ENCODE data around the gene LYPD1.

The LYPD1 gene

DNA sequence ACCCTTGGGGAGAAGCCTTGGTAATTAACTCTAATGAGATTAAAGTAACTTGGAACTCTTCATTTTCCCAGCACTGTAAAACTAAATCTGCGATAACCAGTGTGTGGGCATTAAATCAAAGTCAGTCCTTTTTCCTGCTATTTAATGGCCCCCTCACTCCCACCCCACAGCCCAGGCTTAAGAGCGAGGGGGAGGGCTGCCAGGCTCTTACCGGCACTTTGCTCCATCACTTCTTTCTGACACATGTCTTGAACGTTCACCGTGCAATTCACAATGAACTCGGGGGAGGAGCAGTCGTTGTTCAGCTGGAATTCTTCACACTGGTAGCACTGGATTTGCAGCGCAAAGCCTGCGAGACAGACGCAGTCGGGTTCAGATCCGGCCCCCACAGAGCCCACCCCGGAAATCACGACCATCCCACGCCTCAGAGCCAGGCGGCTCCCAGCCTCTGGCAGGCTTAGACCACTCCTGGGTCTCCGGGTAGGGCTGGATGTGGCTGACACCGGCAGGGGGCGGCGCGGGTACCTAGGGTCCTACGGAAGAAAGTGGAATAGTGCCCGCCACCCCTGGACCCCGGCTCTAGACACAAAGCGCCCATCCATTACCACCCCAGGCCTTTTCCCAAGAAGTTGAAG, 1.7 kb downstream of the LYPD1 start:
- no peak for ATAC-seq

DNA sequence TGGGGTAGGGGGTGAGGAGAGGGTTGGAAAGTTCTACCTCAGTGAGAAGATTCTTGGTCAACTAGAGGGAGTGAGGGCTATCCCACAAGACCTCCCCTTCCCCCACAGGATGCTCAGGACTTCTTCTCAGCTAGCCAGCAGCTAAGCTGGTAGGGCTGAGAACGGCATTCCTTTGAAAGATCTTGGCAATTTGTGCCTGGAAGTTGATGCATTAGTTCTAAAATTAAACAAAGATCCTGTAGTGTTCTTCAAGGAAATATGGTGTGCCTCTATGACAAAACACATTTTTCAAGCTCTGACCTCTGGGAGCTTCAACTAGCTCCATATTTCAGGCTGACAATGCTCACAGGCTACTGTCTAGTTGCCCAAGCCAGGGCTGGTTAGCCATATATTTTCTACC, 2.3 kb downstream of the LYPD1 start:
- ATAC-seq, result no peak

DNA sequence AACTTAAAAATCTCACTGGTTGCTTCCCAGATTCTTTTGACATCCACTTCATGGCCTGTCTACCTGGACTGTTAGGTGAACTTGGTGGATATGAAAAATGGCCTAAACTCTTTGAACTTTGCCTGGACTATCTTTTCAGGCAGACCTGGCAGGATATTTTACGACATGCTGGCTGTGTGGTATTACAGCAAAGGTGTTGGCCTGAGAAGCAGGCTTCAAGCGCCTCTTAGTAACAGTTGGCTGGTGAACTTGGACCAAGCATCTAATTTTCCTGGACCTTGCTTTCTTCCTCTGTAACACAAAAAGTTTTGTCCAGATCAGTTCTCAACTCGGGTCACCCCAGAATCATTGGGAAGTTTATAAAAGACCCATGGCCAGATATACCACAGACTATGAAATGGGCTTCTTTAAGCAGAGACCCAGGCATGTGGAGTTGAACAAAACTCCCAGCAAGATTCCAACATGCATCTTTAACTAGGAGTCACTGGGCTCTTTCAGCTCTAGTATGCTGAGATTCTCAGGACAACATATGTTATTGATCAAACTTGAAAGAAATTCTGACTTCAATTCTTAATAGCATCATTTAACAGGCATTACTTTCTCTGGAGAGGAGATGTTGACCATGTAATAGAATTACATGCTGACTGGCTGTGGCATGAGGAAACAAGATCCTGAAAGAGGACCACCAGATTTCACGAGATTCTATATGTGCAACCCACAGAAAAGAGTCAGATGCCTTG, 4.4 kb downstream of the LYPD1 start:
- no peak for ATAC-seq

DNA sequence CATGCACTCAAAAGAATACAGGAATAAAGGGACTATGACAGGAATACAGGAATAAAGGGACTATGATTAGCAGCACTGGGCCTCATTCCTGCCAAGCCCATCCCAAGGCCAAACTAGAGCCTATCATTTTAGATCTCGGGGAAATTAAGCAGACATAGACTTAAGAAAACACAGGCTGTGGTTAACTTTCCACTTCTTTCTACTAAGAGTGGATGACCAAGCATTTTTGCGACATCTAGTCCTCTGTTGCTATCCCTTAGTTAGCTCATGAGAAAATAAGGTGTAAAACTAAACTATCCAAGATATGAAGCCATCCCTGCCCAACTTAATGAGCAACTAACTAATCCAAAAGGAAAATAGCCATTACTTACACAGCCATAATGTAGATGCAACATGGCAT, 5.9 kb downstream of the LYPD1 start:
- ATAC-seq, result no peak

DNA sequence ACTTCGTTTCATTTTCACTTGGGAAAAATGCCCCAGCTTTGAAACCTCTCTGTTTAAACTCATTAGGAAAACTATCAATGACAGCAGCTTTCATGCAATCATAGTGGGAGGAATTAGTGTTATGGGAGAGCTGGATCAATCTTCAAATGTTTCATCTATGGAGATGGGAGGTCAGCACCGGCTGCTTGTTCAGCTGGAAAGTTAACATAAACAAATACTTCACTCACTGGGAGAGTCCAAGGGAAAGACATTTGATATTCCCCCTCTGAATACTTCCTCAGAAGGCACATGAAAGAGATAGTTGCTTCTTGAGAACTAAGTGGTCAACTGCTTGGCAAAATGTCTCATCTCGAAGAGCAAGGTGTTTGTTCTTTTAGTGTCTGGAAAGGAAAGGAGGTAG, 7.3 kb downstream of the LYPD1 start:
- no peak for ATAC-seq

DNA sequence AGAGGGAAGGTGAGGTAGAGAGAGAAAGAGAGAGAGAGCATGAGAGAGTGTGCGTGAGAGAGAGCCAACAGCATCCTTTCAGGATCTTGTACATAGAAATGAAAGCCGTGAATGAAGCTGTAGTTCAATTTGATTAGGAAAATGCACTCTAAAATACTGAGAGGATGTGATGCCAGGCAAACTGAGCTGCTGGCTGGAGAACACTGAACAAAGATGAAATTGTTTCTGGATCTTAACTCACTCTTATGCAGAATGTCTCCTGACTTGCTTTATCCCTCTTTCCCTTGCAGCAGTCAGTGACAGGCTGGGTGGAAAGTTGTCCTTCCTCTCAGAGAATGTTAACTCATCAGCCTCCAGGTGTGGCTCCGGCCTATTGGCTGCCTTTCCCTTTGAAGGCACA, 10.7 kb downstream of the LYPD1 start:
- no peak for ATAC-seq

DNA sequence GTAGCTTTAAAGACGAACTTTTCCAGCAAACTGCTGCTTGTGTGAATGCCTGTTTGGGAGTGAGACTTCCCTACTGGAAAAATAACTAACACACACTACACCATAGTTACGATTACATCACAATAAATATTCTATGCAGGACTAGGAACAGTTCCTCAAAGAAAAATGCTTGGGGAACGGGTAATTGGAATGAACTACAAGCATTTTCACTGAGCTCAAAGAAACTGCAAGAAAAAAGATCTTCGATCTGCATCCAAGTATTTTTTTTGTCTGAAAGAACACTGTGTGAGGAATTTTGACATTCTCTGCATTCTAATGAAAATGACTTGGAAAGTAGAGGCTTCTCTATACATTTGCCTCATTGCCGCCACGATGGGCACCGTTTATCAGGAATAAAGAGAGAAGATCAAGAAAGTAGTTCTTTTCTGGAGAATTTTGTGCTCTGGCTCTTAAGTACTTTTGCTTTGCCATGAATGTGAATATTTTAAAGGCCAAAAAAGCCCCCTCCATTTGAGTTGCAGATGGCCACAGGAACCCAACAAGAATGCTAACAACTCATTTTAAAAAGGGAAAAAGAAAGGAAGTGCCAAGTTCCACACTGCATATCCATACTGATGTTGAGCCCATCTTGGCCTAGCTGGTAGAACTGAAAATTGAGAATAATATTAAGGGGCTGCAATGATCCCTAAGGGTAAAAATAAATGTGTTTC, 13.6 kb downstream of the LYPD1 start:
- ATAC-seq, result no peak

DNA sequence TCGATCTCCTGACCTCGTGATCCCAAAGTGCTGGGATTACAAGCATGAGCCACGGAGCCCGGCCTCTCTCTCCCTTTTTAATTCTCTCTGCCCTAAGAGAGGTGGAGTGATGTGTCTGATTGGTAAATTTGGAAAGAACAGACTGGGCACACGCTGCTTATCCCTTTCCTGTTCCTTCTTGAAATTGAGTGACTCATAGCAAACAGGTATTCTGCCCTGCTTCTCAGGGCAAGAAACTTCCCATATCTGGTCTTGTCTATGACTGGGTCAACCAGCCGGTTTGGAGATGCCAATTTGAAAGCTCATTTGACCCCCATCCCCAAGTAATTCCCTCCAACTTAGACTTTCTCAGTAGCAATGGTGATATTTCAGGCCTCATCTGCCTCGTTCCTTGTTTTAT, 15.0 kb downstream of the LYPD1 start:
- no peak for ATAC-seq

DNA sequence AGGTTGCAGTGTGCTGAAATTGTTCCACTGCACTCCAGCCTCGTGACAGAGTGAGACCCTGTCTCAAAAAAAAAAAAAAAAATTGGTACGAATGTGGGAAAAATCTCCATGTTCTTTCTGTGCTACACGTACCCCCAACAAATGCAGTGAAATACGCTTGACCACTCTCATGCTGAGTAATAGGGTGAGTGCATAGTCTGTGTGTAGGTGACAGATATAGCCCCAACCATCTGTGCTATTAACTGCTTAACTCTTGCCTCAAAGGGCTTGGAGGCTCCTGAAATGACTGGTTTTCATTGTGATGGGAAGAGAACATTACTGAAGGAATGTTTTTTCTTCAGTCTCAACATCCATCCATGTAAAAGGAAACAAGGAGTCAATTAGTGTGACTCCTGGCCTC, 15.7 kb downstream of the LYPD1 start:
- ATAC-seq, result no peak

DNA sequence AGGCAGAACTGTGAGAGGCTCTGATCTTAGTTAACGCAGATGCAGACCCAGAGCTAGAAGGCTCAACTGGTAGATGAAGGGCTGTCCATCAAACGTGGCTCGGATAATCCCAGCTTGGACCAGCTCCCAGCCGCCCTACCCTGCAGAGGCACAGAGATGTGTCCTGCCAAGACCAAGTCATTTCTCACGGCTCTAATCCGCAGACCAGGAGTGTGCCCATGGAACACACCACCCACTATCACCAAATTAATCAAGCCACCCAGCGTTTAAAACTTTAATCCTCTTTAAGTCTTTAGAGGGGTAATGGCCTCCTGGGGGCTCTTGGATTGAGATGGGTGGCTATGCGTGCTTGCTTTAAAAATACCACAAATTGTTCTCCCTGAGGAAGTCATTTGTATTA, 17.5 kb downstream of the LYPD1 start:
- no peak for ATAC-seq

DNA sequence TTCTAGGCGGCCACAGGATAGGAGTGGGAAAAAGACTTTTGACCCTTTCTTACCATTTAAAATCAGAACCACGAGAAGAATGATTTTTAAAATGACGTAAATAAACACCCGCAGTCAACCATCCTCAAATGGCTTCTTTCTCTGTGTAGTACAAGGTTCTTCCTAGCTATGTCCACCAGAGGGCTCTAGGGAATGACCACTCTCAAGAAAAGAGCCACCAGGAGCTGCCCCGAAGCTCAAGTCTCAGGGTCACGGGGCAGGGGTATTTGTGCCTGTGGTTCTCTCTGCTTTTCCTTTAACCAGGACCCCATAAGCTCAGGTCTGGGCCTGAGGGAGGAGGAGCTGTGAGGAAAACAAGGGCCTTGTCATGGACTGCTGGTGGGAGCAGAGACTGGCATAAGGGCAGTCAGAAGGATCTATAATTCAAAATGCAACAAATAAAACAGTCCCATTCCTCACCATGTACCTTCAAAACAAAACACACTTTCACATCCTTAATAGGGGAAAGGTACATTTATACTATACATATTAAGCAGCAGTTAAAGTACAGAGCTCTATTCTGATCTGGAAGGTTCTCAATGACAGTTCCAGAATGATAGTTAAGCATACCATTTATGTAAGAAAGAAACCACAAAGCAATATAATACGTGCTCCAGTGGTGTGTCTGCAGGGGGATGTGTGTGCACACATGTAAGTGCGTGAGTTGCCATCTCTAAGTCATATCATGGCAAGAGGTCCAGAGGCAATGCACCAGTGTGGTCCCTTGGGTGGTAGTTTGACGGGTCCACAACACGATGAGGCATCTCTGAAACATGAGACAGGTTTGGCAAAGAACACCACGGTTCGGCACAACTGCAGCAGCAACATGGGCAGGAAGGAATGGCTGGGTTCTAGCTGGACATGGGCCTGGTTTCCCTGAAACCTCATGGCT, 18.6 kb downstream of the LYPD1 start:
- no peak for ATAC-seq

DNA sequence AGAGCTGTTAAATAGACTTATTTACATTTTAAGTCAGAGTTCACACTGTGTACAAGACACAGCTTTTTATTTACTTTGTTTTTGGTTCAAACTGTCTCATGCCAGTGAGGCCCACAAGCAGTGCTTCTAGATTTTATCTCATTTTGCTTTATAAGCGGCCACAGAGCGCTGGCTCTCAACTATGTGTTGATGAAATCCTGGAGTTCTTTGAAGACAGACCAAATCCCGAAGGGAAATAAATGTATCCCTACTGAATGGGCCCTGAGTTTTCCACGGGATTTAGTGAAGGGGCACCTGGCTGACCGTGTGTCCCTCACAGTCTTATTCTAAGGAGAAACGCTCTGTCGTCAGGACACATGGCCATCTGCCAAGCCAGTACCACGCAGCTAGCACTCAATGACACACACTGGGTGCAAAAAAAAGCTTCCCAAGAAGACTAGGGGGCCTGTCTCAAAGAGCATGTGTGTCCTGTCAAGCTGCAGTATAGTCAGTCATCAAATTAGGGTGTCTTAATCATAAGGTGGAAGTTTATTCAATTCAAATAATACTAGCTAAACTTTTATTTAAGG, 23.4 kb downstream of the LYPD1 start:
- ATAC-seq, result no peak

DNA sequence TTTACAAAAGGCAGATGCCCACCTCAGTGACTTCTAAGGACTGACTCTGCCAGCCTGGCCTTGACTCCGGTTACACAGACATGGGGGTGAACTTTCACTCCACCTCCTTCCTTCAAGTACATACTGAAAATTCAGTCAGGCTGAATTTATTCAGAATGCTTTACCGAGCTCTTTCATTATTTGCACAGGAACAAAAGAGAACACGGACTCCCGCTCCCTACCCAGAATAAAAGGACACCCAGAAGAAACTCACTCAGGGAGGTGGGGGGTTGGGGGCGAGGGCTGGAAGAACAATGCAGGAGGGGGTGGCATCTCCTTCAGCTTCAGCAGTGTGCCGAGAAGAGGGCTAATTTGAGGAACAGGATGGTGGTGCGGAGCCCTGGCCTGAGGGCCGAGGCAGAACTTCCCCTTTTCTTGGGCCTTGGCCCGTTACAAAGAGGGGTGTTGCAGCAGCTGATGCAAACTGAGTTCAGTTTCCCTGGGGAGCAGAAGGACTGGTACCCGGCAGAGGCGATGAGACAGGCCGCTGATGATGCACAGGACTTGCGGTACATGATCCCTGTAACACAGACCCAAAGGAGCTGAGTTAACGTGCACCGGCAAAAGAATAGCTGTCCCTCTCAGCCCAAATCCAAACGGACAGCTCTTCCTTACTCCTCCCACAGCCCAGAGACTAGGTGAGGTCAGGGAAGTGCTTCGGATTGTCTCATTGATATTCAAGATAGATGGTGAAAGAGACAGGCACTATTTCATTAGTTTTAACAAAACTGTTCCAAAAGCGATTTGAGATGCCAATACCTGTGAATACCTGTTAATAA, 24.1 kb downstream of the LYPD1 start:
- ATAC-seq, result no peak

DNA sequence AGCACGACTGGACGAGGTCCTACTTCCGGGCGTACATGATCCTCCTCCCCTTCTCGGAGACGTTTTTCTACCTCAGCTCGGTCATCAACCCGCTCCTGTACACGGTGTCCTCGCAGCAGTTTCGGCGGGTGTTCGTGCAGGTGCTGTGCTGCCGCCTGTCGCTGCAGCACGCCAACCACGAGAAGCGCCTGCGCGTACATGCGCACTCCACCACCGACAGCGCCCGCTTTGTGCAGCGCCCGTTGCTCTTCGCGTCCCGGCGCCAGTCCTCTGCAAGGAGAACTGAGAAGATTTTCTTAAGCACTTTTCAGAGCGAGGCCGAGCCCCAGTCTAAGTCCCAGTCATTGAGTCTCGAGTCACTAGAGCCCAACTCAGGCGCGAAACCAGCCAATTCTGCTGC, 24.8 kb downstream of the LYPD1 start:
- no peak for ATAC-seq

DNA sequence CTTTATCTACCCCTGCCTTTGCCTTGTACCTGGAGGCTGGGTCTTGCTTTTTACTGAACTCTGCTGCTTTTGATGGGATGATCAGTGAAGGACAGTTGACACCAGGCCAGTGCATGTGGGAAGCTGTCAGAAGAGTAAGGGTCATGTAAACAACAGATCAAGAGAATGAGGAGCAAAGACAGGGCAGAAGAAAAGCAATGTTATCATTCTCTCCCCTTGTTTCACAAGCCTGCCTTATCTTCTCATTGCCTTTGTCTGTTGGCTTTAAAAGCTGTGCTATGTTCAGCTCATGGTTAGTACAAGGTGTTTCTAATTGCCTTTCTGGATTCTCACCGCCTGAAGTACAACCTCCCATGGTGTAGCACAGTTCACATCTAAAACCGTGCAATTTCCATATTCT, 27.6 kb downstream of the LYPD1 start:
- ATAC-seq, result no peak

DNA sequence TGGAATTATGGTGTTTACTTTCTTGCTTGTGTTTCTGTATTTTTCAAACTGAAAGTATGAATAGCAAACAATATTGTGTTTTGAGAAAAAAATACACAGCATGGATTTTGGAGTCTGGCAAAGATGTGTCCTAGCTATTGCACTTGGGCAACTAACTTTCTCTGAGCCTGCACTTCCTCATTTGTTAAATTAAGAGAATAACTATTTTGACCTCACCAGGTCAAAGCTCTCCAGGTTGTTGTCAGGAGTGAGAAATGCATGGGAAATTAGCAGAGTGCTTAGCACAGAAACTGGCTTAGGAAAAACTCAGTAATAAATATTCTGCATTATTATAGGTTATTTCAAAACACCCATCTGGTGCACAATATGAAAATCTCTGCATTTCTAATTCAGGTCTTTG, 28.2 kb downstream of the LYPD1 start:
- ATAC-seq, result no peak

DNA sequence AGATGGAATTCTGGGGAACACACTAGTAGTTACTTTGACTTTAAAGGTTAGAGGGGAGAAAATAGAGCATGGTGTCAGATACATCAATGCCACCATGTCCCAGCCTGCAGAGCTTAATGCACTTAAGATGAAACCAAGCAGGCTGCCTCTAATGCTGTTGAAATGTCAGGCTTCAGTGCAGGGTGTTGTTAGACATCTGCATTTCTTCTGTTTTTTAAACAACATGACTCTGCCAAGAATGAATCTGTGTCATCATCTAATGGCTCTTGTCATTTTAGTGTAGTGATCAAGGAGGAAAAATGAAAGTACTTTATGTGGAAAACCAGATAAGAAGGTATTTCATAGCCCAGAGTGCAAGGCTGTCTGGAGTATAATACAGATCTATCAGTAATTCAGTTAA, 29.9 kb downstream of the LYPD1 start:
- ATAC-seq, result no peak

DNA sequence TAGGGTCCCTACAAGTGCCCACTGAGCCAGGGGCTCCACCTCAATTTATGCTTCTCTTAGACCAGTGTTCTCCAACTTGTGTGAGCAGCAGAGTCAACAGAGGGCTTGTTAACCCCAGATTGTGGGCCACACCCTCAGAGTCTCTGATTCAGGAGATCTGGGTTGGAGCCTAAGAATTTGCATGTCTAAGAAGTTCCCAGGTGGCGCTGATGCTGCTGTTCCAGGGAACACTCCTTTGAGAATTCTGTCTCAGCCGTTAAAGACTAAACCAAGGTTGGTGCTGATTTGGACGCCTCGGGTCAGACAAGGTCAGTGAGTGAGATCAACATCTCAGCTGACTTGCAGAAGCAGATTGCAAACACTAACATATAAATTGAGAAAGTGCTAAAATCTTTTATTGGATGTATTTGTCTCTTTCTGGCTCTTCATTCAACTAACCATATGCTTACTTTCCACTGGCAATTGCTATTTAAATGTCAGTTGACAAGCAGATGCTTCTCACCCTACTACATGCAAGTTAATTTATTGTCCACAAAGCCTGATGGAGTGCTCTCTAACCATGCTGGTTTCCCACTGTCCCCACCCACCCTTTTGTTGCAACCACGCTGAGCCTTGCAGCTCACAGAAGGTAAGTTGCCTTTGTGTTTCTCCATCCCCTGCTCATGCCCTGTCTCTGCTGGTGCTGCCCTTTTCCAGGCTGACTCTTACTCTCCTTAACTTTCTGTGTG, 31.5 kb downstream of the LYPD1 start:
- no peak for ATAC-seq

DNA sequence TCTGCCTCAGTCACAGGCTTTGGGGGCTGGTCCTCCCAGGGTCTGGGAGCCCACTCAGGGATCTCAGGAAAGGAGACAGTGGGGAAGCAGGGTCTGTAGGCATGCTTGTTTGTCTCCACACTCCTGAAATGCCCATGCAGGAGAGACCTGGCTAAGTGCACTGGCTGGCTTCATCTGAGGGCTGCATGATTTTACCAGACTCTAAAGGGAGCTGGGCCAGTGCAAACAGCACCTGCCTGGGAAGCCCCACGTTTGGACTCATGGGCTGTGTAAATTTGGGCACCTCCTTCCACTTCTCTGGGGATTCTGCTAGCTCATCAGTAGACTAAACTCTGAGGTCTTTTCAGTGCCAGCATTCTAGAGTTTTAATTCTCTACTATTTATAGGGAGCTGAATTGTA, 33.7 kb downstream of the LYPD1 start:
- ATAC-seq, result no peak

DNA sequence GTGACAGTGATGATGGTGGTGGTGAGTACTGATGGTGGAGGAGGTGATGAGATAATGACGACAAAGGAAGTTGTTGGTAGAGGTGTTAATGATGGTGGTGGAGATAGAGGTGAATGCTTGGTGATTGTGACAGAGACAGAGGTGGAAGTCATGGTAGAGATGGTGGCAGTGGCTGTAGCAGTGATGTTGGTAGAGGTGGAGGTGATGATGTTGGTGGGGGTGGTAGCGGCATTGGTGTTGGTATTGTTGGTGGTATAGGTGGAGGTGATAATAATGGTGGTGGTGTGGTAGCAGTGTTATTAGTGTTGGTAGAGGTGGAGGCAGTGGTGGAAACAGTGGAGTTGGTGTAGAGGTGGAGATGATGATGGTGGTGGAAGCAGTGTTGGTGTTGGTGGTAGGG, 36.4 kb downstream of the LYPD1 start:
- no peak for ATAC-seq

DNA sequence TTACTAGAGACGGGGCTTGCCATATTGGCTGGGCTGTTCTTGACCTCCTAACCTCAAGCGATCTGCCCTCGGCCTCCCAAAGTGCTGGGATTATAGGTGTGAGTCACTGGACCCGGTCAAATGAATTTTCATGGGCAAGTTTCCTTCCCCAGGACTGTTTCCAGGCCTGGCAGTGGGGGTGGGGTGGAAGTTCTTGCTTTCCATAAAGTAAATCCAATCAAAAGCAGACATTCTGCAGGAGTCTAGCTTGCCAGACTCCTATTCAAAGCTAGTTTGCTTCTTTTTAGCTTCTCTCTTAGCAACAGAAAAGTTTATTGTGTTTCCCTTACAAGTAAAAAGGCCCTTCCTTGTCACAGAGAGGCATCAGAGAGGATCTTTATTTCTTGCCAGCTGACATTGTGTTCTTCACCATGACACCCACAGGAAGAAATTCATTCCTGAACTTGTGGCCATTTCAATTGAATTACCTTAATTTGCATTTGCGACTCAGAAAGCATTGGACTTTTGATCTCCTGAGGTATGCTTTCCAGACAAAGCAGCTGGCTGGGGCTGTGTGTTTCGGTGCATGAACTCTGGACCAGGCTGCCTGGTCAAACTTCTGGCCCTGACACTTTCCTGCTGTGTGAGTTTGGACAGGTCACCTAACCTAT, 37.9 kb downstream of the LYPD1 start:
- ATAC-seq, result no peak

Data from activated CD4-positive, CD25-positive, alpha-beta regulatory T cell treated with anti-CD3 and anti-CD28 coated beads, Interleukin-2, amount 50 U/mL, for 24 hours (primary cell).